ENCODE measurements around the gene ZNF134.

ZNF134 gene

DNA sequence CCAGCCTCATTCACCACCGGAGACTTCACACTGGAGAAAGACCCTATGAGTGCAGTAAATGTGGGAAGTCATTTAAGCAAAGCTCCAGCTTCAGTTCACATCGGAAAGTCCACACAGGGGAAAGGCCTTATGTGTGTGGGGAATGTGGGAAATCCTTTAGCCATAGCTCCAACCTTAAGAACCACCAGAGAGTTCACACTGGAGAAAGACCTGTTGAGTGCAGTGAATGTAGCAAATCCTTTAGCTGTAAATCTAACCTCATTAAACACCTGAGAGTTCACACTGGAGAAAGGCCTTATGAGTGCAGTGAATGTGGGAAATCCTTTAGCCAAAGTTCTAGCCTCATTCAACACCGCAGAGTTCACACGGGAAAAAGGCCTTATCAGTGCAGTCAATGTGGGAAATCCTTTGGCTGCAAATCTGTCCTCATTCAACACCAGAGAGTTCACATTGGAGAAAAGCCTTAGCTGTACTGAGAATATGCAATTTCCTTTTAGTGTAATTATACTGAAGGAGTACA, 27.7 kb downstream of the ZNF134 start:
- DNase-seq (ENCODE audit: low spot score): no peak

DNA sequence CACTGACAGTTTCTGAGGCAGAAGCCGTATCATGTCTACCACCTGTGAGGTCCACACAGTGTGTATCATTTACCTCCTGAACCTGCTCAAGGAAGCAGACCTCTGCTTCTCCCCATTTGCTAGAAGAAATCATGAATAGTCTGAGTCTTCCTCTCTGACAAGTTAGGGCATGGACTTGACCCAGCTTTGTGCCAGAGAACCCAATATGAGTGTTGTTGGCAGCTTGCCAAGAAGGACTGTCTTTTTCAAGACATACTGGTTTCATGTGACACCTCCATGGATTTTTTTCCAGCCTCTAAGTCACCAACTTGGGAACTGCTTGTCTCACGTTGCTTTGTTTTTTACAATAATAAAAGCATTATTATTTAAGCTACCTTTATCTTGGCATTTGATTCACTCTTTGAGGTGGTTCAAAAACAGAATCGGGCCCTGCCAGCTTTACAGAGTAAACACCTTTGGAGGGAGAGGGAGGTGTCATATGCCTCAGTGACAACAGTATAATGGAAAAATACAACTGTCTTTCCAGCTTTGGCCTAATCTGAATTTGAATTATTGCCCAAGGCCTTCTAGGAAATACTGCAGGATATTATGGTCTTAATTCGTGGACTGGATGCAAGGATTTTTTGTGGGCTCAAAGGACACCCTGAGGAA, 28.5 kb downstream of the ZNF134 start:
- no peak for DNase-seq (ENCODE audit: low spot score)

DNA sequence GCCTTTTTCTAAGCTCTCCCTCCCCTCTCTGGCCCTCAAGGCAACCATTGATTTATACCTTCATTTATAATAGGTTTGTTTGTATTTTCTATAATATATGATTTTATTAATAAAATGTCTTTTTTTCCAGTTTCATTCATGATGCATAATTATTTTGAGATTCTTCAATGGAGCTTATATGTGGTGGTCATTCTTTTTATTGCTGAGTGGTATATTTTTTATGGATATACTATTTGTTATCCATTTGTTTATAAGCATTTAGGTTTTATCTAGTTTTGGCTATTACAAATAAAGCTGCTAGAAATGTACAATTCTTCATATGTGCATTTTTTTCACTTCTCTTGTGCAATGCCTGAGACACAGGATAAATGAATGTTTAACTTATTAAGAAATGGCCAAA, 29.7 kb downstream of the ZNF134 start:
- no peak for DNase-seq (ENCODE audit: low spot score)

- DNase-seq (ENCODE audit: low spot score): peak; percentile 60
These were observed 34.4 kb downstream of the ZNF134 start for GRCh38 chr19:57648331-57649003.

DNA sequence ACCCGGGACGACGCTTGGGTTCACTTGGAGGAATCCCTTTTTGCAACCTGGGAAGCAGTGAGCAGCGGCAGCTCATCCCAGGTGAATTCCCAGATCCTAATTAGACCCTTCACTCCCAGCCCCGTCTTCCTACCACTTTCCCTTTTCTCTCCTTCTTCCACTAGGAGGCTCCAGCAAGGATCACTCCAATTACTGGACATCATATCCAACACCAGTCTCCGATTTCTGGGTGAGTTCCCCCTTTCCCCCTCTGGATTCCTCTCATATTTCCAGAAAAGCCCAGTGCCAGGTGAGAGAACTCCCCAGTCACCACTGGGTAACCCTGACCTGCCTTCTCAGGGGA, 37.6 kb downstream of the ZNF134 start:
- no peak for DNase-seq (ENCODE audit: low spot score)

- DNase-seq (ENCODE audit: low spot score): no peak
These were observed 39.6 kb downstream of the ZNF134 start for GRCh38 chr19:57653689-57654088.

DNA sequence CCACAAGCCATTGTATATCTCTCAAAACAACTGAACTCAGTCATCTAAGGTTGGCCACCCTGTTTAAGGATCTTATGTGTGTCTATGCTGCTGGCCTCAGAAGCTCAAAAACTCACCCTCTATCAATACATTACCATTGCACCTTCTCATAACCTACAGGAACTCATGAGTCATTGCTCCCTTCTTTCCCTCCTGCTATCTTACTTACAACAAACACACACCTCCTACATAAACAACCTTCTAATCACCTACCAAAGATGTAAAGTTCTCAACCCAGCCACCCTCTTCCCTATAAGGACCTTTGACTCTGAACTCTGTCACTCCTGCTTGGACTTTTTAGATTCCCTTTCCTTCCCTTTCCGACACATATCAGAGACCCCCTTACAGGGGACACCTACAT, 41.4 kb downstream of the ZNF134 start:
- no peak for DNase-seq (ENCODE audit: low spot score)

DNA sequence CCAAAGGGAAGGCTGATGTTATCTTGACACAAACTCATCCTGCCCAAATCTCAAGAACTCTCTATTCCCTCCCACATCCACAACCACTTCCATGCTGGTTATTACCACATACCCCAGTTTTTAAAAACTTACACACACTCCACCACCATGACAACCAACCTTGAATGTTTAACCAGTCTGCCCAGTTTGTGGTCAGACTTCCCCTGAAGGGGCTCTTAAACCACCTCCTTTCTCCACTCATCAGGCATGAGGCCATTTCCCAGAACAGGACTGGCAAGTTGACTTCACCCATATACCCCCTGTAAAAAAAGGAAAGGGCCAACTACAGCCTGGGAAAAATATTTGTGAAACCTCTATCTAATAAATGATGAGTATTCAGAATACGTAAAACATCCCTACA, 42.3 kb downstream of the ZNF134 start:
- DNase-seq (ENCODE audit: low spot score): no peak

DNA sequence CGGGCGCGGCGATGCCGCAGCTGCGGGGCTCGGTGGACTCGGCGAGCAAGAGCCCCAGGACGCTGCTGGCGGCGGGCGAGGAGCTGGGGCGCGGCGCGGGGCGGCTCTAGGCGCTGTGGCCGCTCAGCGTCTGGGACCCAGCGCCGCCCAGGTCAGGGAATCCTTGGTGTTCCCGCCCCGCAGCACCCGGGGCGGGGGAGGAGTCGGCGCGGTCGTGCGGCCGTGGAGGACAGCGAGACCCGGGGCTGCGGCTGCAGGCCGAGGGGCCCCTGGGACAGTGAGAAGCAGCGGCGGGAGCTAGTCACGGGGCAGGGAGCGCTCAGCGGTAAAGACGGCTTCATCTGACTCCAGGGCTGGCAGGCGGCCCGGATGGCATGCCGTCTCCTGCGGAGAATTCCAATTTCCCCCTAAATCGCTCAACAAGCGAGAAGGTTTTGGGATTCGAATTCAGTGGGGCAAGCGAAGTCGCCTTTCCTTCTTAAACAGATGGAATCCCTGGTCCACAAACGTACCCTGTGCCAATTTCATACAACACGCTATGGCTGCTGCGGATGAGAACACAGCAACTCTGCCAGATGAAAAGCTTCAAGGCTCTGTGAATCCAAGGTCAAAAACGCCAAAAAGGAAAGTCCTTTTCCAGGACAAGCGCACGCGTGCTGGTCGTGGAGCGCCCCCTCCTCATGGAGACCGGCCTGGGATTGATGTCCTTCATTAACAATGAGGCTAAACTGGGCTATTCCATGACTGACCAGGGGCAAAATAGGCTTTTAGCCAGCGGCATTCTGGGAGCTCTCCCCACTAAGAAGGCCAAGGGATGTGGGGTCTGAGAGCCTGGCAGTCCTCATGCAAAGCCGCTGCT, 50.5 kb downstream of the ZNF134 start:
- DNase-seq (ENCODE audit: low spot score): peak; percentile 83

DNA sequence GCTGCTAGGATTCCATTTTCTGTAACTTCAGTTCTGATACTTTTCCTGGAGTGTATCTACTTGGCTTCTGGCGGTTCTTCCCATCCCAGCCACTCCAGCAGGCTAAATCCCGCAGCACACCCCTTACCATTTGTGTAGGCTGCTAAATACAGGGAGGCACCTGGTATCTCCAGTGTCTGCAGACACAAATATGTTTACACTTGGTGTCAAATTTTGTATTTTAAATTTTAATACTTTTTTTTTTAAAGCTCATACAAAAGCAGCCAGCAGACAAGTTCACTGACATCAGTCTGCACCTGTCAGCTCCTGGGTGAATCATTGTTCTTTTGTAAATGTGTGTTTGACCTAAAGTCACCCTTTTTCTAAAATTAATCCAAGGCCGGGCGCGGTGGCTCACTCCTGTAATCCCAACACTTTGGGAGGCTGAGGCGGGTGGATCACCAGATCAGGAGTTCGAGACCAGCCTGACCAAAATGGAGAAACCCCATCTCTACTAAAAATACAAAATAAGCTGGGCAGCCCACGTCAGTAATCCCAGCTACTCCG, 51.3 kb downstream of the ZNF134 start:
- DNase-seq (ENCODE audit: low spot score): no peak

DNA sequence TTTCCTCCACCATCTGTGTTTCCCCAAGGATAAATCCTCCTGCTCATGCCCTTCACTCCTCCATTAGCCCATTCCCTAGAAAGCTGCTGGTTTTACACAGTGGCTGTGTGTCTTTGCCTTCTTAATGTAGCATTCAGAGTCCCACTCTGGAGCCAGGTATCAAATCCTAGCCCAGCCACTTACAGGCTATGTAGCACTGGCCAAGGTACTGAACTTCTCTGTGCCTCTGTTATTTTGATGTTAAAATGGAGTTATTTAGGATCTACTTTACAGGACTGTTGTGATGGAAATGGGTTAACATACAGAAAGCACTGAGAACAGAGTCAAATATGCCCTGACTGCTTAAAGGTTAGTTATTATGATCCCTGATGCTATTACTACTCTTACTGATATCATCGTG, 53.2 kb downstream of the ZNF134 start:
- no peak for DNase-seq (ENCODE audit: low spot score)

DNA sequence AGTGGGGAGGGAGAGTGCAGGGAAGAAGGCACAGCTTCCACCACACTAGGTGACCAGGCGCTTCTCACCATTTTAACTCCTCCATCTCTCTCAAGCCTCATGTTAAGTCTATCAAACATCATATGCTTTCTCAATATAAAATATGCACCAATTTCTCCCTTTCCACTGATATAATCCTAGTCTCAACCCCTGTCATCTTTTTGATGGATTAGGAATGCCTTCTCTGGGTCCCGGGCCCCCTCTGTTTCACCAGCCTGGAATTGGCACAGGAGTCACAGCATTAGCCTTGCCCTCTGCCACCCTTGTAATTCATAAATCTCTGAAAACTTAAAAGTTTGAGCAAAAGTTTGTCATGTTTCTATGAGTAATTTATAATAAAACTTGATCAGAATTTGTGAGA, 54.6 kb downstream of the ZNF134 start, which contains the start of gene ZSCAN4:
TSS of gene ZSCAN4 (plus strand) at position 301 of the 400 bp plus-strand sequence. CDS start 7,211 bp downstream, outside the sequence.
- no peak for DNase-seq (ENCODE audit: low spot score)

- no peak for DNase-seq (ENCODE audit: low spot score)
These were observed 57.3 kb downstream of the ZNF134 start for GRCh38 chr19:57671124-57671895.

GRCh38 chr19:57672466-57672865, 58.4 kb downstream of the ZNF134 start:
- no peak for DNase-seq (ENCODE audit: low spot score)

Measured in D341Med (cell line).